Measurements from ENCODE around the gene PGM1.
"Not testable (repeated sequence)": the region's sequence is repeated elsewhere in the genome, so short reads cannot be mapped to it uniquely, and the experiment has no call there.

- TF ChIP-seq, protein P1, sequence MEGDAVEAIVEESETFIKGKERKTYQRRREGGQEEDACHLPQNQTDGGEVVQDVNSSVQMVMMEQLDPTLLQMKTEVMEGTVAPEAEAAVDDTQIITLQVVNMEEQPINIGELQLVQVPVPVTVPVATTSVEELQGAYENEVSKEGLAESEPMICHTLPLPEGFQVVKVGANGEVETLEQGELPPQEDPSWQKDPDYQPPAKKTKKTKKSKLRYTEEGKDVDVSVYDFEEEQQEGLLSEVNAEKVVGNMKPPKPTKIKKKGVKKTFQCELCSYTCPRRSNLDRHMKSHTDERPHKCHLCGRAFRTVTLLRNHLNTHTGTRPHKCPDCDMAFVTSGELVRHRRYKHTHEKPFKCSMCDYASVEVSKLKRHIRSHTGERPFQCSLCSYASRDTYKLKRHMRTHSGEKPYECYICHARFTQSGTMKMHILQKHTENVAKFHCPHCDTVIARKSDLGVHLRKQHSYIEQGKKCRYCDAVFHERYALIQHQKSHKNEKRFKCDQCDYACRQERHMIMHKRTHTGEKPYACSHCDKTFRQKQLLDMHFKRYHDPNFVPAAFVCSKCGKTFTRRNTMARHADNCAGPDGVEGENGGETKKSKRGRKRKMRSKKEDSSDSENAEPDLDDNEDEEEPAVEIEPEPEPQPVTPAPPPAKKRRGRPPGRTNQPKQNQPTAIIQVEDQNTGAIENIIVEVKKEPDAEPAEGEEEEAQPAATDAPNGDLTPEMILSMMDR (IDR thresholded peaks at IDR 0.05 in 8 of 11, conservative IDR thresholded peaks at IDR 0.05 in 3 of 11) = not testable (repeated sequence)
- TF ChIP-seq POLR2AphosphoS5, POLR2A (IDR thresholded peaks at IDR 0.05): not testable (repeated sequence)
These were observed 18.9 kb upstream of the PGM1 start for GRCh38 chr1:63574203-63574796.

All from spleen (tissue), 7 donors.